Stimulated activated CD4-positive, alpha-beta T cell treated with anti-CD3 and anti-CD28 coated beads, Interleukin-4, amount 100 ng/mL, for 48 hours (primary cell): ENCODE data around the gene XIRP2.

ENCODE experiments used
- DNase-seq, 2 donors: peaks; one replicate each; pipeline ENCODE4 v3.0.0-alpha.2; 2020; ENCODE audit warnings: low read depth in 2 of 2

Gene XIRP2

DNA sequence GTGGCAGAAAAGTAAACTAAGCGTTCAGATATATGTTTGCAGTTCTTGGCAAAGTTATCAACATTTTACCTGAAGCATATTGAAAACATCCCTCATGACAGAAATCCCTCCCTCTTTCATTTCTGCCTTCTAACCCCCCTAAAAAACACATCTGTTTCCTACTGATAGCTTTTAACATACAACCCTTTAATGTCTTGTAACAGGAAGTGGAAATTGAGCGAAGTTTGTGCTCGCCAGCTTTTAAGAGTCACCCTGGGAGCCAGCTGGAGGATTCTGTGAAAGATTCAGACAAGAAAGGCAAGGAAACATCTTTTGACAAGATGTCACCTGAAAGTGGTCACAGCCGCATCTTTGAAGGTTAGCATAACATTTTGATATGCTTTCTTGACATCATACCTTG is 247.4 kb downstream of the XIRP2 start:
- DNase-seq, result no peak

DNA sequence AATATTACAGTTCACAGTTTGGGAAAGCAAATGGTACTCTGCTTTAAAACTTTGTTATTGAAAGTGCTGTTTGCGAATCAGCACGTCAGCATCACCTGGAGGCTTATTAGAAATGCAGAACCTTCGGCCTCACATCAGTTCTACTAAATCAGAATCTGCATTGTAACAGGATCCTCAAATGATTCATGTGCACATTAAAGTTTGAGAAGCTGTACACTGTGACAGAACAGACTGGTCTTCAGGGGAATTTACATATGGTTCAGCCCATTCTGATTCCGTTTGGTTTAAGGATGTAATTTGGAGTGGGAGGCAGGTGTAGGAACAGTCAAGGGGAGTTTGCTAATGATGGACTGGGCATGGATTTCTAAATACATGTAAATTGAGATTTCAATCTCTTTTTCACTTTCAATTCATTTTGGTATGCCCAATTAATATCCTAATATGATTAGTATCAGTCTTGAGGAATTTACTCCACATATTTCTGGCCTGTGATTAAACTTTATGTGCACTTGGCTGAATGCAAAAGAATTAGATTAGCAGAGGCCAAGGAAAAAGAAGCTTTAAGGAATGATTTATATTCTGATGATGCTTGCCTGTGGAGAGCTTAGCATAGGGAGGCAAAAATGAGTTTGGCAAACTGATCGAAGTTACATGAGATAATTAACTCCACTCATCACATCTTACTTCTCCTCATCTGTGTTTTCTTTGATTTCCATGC is 248.8 kb downstream of the XIRP2 start:
- no peak for DNase-seq

DNA sequence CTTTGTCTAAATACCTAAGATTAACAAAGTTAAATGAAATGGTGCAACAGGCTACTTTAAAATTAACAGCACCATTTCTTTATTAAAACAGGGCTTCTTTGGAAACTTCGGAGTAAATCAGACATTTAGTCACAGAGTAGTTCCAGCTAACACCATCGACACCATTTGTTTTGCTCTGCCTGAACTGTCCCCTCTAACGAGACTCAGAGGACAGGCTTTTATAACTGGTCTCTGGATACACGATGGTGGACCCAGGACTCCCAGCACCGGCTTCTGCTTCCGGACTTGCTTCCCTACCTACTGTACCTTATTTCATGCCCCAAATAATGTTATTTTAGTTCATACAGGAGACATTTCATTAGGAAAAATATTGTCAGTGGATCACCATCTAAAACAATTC is 252.1 kb downstream of the XIRP2 start:
- DNase-seq, result no peak

- no peak for DNase-seq
These were observed 252.5 kb downstream of the XIRP2 start for GRCh38 chr2:167140767-167141166.

DNA sequence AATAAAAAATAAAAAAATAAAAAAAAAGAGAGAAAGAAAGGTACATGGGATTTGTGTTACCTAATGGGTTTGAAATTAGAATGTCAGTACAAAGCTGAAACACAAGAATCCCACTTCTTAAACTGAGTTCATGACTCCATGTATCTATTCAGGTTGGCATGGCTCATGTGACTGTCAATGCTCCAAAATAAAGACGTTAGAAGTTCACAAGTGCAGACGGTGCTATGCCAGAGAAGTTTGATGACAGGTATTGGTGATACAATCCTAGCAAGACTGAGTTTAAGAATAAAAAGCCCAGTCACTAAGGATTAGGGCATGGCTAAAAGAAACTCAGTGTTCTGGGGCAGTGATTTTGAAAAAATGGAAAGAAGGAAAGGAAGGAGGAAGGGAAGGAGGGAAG is 254.3 kb downstream of the XIRP2 start:
- no peak for DNase-seq

DNA sequence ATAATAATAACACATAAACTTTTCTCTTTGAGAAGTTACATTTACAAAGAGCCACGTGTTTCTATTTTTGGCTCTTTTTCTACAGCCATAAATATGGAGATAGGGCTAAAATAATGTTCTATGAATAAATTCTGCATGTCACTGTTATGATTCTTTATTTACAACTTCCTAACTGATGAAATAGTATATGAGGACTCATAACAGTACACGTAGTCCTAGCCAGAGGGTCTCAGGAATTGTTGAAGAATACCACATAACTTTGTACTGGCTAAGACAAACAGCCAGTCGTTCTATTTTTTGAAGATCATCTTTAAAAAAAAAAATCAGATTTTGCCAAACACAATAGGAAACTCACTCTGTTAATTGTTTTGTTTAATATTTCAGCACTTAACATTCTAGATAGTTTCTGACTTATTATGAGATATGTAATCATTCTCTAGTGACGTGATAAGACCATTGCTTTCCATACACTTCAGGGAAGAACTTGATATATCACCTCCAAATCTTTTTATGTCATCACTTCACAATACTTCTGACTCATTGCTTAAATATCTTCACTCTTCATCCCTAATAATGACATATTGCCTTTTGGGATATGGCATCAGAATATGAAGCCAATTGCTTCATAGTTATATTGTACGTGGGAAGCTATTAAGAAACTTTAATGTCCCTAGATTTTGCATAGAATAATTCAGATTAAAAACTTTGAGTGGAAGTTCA is 256.1 kb downstream of the XIRP2 start:
- no peak for DNase-seq

DNA sequence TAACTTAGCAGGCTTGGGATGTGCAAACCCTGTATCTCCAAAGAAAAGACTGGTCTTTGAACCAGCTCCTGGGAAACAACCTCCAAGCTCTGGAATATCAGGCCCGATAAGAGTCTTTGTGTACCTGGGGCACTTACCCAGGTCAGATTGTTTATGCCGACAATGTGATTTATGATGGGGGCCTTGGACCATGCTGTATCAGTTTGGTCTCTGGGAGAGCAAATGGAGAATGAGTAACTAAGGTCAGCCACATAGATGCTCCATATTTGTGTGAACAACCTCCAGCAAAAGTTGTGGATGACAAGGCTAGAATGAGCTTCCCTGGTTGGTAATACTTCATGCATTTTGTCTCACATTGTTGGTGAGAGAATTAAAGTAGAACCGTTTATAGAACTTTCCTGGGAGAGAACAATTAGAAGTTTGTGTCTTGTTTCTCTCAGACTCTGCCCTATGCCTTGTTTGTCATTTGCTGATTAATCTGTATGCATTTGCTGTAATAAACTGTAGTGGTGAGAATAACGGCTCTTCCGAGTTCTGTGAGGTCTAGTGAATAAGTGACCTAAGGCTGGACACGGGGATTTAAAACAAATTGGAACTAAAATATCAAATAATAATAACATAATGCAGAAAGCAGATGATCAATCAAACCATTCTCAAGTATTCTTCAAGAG is 259.1 kb downstream of the XIRP2 start:
- DNase-seq, result no peak

GRCh38 chr2:167151894-167152293 is 263.6 kb downstream of the XIRP2 start:
- no peak for DNase-seq

DNA sequence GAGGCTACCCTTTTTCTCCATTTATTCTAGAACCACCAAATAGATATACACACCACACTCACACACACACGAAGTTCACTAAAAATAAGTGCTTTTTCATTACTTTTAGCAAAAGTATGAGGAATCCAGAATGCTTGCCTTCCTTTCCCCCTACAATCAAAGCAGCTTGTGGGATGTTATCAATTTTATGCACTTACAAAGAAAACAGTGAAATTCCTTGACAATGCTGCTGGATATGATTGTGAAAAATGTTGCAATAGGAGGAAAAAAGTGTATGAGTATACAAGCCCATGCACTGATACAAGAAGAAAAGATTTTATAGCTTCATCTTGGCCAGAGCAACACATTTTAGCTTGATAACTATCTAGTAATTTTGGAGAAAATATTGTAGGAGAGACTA is 269.2 kb downstream of the XIRP2 start:
- no peak for DNase-seq

- DNase-seq, result no peak
These were observed 288.9 kb downstream of the XIRP2 start for GRCh38 chr2:167177196-167177595.

DNA sequence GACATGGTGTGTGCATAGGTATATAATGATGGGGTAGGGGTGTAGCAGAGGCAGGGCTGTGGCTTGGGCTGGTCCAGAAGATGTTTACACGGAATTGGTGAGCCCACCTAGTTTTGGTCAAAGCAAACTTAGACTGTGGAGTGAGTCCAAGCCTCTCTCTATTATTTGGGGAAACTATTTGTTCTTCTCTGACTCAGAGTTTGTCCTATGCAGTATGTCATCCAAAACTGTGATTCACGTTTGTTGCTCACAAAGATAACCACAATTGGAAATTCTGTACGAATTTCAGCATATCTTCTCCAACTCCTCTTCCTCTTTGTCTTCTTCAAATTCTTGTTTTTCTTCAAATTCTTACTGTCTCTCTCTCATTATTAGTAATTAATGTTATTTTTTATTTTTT is 292.9 kb downstream of the XIRP2 start:
- DNase-seq, result no peak

GRCh38 chr2:167181688-167182087 is 293.4 kb downstream of the XIRP2 start:
- DNase-seq, result no peak

- no peak for DNase-seq
These were observed 294.1 kb downstream of the XIRP2 start for GRCh38 chr2:167182403-167182802.

DNA sequence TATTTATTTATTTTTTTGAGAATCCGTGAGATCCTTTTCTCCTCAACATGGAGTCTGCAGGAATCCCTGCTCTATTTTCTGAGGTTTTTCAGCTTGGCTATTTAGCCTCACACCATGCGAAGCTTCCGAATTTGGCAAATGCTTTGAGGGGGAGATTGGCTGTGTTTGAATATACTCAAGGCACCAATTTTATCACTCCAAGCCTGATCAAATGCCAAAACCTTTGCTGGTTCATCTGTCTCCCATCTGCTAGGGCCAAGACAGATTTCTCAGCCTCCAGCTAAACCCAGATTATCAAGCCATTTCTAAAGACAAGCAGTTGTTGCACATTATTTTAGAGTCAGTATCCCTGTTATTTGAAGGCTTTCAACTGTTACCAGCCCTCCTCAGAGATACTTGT is 295.7 kb downstream of the XIRP2 start:
- no peak for DNase-seq

DNA sequence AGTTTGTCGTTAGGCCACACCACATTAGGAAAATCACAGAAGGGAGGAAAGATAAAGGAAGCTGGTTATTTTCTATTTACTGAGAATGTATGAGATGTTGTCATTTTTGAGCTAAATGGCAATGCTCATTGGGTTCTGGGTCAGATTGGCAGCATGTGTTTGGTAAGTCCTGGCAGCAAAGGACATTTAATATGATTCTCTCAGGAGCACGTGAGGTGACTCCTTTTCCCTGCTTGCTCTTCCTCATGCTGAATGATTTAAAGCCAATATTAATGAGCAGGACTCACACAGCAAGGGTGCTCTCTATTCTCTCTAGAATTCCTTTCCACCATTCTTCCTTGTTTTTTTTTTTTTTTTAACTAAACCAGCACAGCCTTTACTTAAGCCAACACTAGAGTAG is 298.2 kb downstream of the XIRP2 start:
- no peak for DNase-seq

DNA sequence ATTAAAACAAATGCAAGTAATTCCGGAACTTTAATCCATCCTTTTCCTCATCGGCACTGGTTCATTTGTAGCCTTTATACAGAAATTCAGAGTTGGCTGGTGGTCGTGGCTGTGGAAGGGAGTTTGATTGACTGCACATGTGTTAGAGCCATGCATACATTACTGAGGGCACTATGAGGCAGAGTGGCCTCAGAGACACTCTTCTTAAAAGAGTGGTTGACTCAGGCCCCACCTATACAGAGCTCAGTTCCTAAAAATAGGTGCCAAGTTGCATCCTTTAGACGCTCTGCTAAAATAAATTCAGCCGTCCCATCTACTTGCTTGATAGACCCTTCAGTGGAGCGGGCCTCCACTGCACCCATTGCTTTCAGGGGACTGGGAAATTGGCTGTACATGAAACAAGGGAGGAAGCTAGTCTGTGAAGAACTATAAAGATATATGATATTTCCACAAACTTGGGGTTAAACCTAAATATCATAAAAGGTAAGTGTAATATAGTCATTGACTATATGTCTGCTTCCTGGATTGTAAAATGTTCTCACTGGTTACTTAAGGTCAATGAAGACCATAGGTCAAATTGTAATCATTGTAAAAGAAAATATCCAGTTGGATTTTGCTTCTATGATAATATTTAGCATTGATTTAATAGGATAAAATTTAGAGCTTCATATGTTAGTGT is 298.9 kb downstream of the XIRP2 start:
- DNase-seq, result no peak

- no peak for DNase-seq
These were observed 300.0 kb downstream of the XIRP2 start for GRCh38 chr2:167187978-167188967.

- no peak for DNase-seq
These were observed 301.8 kb downstream of the XIRP2 start for GRCh38 chr2:167190053-167190452.

GRCh38 chr2:167191588-167191987 is 303.3 kb downstream of the XIRP2 start:
- DNase-seq, result no peak

GRCh38 chr2:167192833-167193232 is 304.6 kb downstream of the XIRP2 start:
- DNase-seq, result no peak
